Stomach (tissue), 9 donors: ENCODE measurements around the gene CAPN5. TPM values are rescaled to one million over a fixed set of nuclear protein-coding genes. Genes with fewer than 3 reads are reported as not detected.

ENCODE experiments used
- DNase-seq, 2 donors: peaks; one replicate each; pipeline versions ENCODE4 v3.0.0 to v3.0.0-alpha.2; 2013 to 2019
- H3K27ac ChIP-seq, 5 donors: fragments of 200-600 bp in 4 of 5; sonication (generic) in 4 of 5; one replicate each; pipeline ENCODE4 v1.5.1; 2013 to 2019; ENCODE audit warnings: mild to moderate bottlenecking in 1 of 5, moderate library complexity in 1 of 5
- H3K27me3 ChIP-seq, 3 donors: fragments of 200-600 bp; sonication (generic); one replicate each; pipeline ENCODE4 v1.5.1; 2017 to 2019; ENCODE audit warnings: mixed run types in 1 of 3
- H3K36me3 ChIP-seq, 4 donors: fragments of 200-600 bp; sonication (generic); 1 replicate in 3 of 4; 2 replicates in 1 of 4; pipeline ENCODE4 v1.5.1; 2016 to 2019
- H3K4me1 ChIP-seq, 4 donors: fragments of 200-600 bp; sonication (generic); one replicate each; pipeline ENCODE4 v1.5.1; 2016 to 2019
- H3K4me3 ChIP-seq, 4 donors: fragments of 200-600 bp; sonication (generic) in 3 of 4; one replicate each; pipeline ENCODE4 v1.5.1; 2016 to 2019; ENCODE audit warnings: mild to moderate bottlenecking in 1 of 4
- H3K9me3 ChIP-seq, 4 donors: fragments of 200-600 bp; sonication (generic); one replicate each; pipeline ENCODE4 v1.5.1; 2016 to 2019
- EP300 ChIP-seq: sonication (generic); formaldehyde crosslinking; IDR thresholded peaks from one replicate; pipeline ENCODE4 v1.6.1; 2017; ENCODE audit warnings: antibody characterized with exemption
- POLR2A ChIP-seq, 4 donors: fragments of 450-650 bp; IDR thresholded peaks; one replicate each; pipeline ENCODE4 v1.6.1; 2016; ENCODE audit warnings: antibody characterized with exemption in 4 of 4, control low read depth in 2 of 4, mild to moderate bottlenecking in 1 of 4, moderate library complexity in 1 of 4
- POLR2AphosphoS5 ChIP-seq, 3 donors: sonication (generic); formaldehyde crosslinking; IDR thresholded peaks; one replicate each; pipeline ENCODE4 v1.6.1; 2016; ENCODE audit warnings: antibody characterized with exemption in 3 of 3
- WGBS, 5 donors: extraction: QIAGEN DNeasy Blood & Tissue Kit in 3 of 5; methylation state at CpG; one replicate each; pipeline versions ENCODE4 v1.1.5 to v1.1.7; 2013 to 2018; 5-methylcytosine and 5-hydroxymethylcytosine counted together
- intact Hi-C: fragments of 100-400 bp; cut with DNase I; formaldehyde crosslinking; loops from one replicate; pipeline ENCODE4 v1.15.1; 2023; ENCODE audit warnings: low total_unique reads
- polyA plus RNA-seq, 3 donors: library from polyadenylated mRNA; stranded (reverse); fragments of 200-250 nt; gene quantifications; one replicate each; pipeline ENCODE4 v1.2.3, GENCODE V29; 2013
- total RNA-seq, 5 donors: library from RNA; depleted of rRNA; stranded (reverse); fragments of >200 nt; gene quantifications; one replicate each; pipeline versions ENCODE4 v1.1.0 to v1.2.3, GENCODE V29; 2014 to 2016
- TF ChIP-seq, protein P1 (sequence below), 7 experiments: fragments of 450-650 bp in 4 of 7; fragments of 200-600 bp in 3 of 7; sonication (generic) in 3 of 7; IDR thresholded peaks; one replicate each; pipeline ENCODE4 v1.5.1; 2016 to 2019; ENCODE audit warnings: antibody characterized with exemption in 7 of 7, control low read depth in 2 of 7, mild to moderate bottlenecking in 1 of 7
- donor health status: healthy with polysubstance abuse.
- donor health status: Bipolar disorder and iron deficiency.
- donor health status: healthy.

The CAPN5 gene
- total and polyA plus RNA-seq, 8 donors: 10.0 to 110 (median 65.9) TPM

DNA sequence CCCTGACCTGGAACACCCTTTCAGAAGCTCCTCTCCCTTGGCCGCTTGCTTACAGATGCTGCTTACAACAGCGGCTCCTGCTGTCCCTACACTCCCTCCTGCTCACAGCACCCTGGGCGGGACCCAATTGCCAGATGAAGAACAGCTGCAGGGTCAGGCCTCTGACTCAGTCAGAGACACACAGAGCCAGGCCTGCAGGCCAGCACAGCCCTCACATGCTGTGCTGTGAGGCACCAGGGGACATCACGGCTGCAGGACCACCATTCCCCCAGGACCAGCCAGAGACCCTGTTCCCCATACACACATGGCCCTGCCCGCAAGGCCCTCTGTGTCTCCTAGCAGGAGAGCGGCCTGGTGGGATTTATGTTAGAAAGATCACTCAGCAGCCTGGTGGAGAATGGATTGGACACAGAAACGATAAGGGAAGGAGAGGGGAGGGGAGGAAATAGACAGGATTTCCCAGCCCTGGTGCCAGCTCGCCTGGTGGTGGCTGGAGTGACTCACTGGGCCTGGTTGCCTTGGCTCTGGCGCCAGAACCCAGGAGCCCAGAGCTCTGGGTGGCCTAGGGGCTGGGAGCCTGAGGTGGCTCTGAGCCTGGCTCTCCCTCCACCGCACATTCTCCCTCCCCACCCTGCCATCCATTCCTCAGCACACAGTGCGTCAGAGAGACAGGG is 6.7 kb downstream of the CAPN5 start:
- DNase-seq: peak; percentile 77 to 94
- 26 to 35% (median 32%) methylated on average over 8 to 11 of the region's 11 CpGs for WGBS, 5 donors
- Histone ChIP-seq H3K27me3 (no peaks in the 10 kb centered on the region), H3K4me1 (peaks cover 49 to 75% (median 69%) of the 10 kb centered on the region in 4 donors), H3K4me3 (no peak overlapping the region), H3K36me3 (no peaks in the 10 kb centered on the region), H3K27ac (peak overlapping the region; percentile 82 to 94 (median 86)), H3K9me3 (no peaks in the 10 kb centered on the region)
- intact Hi-C loops: no loop called here
- TF ChIP-seq EP300 (no peak), POLR2AphosphoS5 (IDR thresholded peaks at IDR 0.05) (peak; percentile 58 to 88 (median 71)), POLR2A (IDR thresholded peaks at IDR 0.05) (no peak)
- TF ChIP-seq, protein P1, sequence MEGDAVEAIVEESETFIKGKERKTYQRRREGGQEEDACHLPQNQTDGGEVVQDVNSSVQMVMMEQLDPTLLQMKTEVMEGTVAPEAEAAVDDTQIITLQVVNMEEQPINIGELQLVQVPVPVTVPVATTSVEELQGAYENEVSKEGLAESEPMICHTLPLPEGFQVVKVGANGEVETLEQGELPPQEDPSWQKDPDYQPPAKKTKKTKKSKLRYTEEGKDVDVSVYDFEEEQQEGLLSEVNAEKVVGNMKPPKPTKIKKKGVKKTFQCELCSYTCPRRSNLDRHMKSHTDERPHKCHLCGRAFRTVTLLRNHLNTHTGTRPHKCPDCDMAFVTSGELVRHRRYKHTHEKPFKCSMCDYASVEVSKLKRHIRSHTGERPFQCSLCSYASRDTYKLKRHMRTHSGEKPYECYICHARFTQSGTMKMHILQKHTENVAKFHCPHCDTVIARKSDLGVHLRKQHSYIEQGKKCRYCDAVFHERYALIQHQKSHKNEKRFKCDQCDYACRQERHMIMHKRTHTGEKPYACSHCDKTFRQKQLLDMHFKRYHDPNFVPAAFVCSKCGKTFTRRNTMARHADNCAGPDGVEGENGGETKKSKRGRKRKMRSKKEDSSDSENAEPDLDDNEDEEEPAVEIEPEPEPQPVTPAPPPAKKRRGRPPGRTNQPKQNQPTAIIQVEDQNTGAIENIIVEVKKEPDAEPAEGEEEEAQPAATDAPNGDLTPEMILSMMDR (IDR thresholded peaks at IDR 0.05): peak in 3 of 7 experiments; percentile 20 to 52 (median 46)

DNA sequence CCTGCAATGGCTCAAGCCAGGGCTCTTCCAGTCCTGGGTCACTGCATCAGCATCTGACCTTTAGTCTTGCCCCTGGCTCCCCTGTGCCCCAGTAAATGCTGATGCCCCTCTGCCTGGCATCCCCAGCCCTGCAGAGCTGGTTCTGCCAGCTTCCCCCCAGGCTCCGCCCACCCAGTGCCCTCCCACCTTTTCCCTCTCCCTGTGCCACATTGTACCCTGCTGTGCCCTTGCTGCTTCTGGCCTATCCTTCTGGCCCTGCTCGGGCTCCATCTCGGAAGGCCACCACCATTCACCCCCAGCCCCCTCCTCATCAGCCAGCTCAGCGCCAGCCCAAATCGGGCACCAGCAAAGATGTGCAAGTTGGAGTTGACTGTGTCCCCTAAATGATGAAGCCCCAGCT is 7.4 kb downstream of the CAPN5 start:
- DNase-seq: peak; percentile 49 to 56

DNA sequence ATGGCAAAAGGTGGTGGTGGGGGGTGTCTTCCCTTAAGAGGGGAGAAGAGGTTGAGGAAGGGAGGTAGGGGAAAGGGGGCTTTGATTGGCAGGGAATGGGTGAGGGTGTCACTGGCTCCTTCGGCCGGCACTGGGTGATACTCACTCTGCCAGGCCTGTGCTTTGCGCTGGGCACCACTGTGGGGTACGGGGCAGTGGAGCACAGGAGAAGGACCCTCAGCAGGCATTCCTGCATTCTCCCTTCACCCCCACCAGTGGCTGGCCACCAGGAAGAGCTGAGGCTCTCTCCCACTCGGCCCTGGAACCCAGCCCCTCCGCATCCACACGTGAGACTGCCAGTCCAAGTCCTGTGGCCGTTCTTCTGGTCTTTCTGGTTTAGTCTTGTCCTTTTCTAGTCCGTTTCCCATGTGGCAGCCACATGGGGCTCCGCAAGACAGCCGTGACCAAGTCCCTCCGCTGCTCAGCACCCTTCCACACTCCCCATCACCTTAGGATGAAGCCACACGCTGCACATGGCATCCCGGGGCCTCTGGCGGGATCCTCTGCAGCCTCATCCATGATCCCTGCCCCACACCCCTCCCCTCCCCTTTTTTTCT is 8.0 kb downstream of the CAPN5 start:
- no peaks in the 10 kb centered on the region for H3K9me3 ChIP-seq
- H3K36me3 ChIP-seq: no peaks in the 10 kb centered on the region
- TF ChIP-seq, protein P1 (IDR thresholded peaks at IDR 0.05): no peak
- TF ChIP-seq POLR2A (IDR thresholded peaks at IDR 0.05) (no peak), POLR2AphosphoS5 (IDR thresholded peaks at IDR 0.05) (no peak), EP300 (no peak)
- H3K4me3 ChIP-seq: peak overlapping the region in 1 of 4 donors; percentile 16
- peak in 1 of 2 donors; percentile 22 for DNase-seq
- peaks cover 49 to 63% (median 57%) of the 10 kb centered on the region in 4 donors for H3K4me1 ChIP-seq
- H3K27ac ChIP-seq: peak overlapping the region; percentile 82 to 94 (median 86)
- no peaks in the 10 kb centered on the region for H3K27me3 ChIP-seq
- WGBS, 5 donors: 61 to 78% (median 72%) methylated on average over 11 to 15 of the region's 15 CpGs
- intact Hi-C loops: no loop called here

More for the DNA sequence above, 7.4 kb downstream of the CAPN5 start:
- 47 to 73% (median 53%) methylated on average over 5 of the region's 5 CpGs for WGBS, 5 donors
- no peaks in the 10 kb centered on the region for H3K9me3 ChIP-seq
- peak overlapping the region; percentile 82 to 94 (median 86) for H3K27ac ChIP-seq
- no peaks in the 10 kb centered on the region for H3K36me3 ChIP-seq
- H3K27me3 ChIP-seq: no peaks in the 10 kb centered on the region
- peaks cover 49 to 68% (median 62%) of the 10 kb centered on the region in 4 donors for H3K4me1 ChIP-seq
- intact Hi-C loops: no loop called here
- H3K4me3 ChIP-seq: peak overlapping the region in 1 of 4 donors; percentile 16
- TF ChIP-seq, protein P1 (IDR thresholded peaks at IDR 0.05): no peak
- TF ChIP-seq POLR2AphosphoS5 (IDR thresholded peaks at IDR 0.05) (no peak), EP300 (no peak), POLR2A (IDR thresholded peaks at IDR 0.05) (no peak)

DNA sequence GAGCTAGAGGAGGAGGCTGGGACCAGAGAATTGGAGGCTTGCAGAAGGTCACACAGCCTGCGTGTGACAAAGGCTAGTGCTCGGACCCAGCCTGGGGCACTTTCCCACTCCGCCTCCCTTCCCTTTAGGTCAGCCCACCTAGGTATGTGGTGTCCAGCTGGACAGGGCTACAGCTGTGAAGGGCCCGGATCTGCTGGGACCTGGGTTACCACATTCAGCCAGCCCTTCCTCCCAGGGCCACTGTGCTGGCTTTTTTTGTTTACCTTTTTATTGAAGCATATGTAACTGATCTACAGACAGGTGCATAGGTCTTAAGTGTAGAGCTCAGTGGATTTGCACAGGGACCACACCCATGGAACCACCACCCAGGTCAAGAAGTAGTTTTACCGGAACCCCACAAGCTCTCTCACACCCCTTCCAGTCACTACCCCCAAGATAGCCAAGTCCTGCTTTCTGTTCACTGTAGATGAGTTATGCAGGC is 8.7 kb downstream of the CAPN5 start:
- intact Hi-C loops: no loop called here
- no peaks in the 10 kb centered on the region for H3K36me3 ChIP-seq
- H3K4me3 ChIP-seq: no peak overlapping the region
- H3K4me1 ChIP-seq: peaks cover 49 to 58% (median 54%) of the 10 kb centered on the region in 4 donors
- H3K27ac ChIP-seq: peak overlapping the region; percentile 82 to 94 (median 86)
- peak; percentile 56 to 91 for DNase-seq
- TF ChIP-seq POLR2AphosphoS5 (IDR thresholded peaks at IDR 0.05): peak in 1 of 3 donors; percentile 43
- TF ChIP-seq POLR2A (IDR thresholded peaks at IDR 0.05): no peak
- TF ChIP-seq EP300: no peak
- TF ChIP-seq, protein P1 (IDR thresholded peaks at IDR 0.05): no peak
- 22 to 63% (median 59%) methylated on average over 5 of the region's 5 CpGs for WGBS, 5 donors
- no peaks in the 10 kb centered on the region for H3K9me3 ChIP-seq
- H3K27me3 ChIP-seq: no peaks in the 10 kb centered on the region
